NOMO-1 (cell line): ENCODE results near the gene HIVEP3.

Source experiments
- DNase-seq, 2 experiments: peaks; one replicate each; lab custom pipeline; 2025; ENCODE audit not compliant: unreplicated experiment in 2 of 2; lab: John Stamatoyannopoulos, UW

Gene HIVEP3

GRCh38 chr1:41622859-41623732 is 295.6 kb downstream of the HIVEP3 start:
- DNase-seq, result no peak

DNA sequence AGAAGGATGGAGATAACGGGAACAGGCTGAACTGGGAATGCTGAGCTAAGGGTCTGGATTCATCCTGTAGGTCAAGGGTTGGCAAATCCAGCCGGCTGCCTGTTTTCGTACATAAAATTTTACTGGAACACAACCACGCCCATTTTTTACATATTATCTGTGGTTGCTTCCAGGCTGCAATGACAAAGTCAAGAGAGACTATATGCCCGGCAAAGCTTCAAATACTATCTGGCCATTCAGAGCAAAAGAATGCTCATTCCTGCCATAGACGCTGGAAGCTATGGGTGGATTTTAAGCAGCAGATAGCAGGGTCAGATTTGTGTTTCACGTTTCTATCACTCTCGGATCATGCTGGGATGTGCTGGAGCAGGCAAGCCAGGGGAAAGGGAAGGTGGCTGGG is 296.3 kb downstream of the HIVEP3 start:
- DNase-seq, result no peak

- no peak for DNase-seq
These were observed 296.9 kb downstream of the HIVEP3 start for GRCh38 chr1:41621791-41622190.

- no peak for DNase-seq
These were observed 297.5 kb downstream of the HIVEP3 start for GRCh38 chr1:41621256-41621655.

GRCh38 chr1:41620365-41621169 is 298.2 kb downstream of the HIVEP3 start:
- DNase-seq, result no peak

- no peak for DNase-seq
These were observed 299.0 kb downstream of the HIVEP3 start for GRCh38 chr1:41619511-41620364.

- no peak for DNase-seq
These were observed 299.9 kb downstream of the HIVEP3 start for GRCh38 chr1:41618871-41619270.

DNA sequence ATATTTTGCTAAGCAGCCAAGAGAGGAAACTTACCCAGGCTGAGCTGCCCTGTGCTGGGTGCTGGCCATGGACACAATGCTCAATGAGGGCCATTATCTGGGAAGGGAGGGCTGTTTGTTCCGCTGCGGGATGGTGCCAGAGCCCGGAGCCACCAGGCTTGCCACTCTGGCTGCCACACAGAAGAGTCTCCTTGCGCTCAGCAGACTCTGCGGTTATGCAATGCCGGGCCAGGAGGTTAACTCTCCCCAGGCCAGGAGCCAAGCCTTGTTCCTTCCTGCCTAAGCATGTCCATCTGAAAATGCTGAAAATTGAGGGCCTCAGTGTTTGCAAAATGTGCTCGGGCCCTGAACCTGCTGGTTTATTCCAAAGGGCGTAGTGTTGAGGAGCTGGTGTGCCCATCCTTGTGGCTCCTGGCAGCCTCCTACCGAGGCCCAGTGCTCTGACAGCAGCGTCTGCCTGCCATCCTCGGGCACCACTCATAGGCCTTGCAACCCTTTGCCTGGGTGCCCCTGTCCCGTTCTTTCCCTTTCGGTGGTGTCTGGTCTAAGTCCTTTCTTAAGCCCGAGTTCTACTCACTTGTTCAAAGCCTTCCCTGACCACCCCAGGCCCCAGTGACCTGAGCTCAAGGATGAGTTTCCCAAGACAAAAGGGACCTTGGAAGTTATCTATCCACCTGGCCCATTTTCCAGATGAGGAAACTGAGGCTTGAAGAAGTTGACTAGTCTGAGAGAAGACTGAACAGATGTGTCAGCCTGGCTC is 300.5 kb downstream of the HIVEP3 start:
- no peak for DNase-seq

DNA sequence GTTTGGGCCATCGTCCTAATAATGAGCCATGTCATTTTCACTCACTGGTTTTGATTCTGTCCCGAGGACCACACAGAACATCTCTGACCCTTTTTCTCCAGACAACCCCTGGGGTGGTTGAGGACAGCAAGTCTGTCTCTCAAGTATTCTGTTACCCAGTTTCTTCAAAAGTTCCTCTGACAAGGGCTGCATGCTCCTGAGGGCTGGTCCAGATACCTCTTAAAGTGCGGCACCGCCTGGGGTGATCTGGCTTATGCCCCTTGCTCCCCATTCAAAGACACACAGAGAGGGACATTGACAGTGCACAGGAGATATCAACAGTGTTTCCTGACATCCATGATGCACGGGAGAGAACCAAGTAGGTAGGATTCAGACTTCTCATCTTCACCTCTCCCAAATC is 301.4 kb downstream of the HIVEP3 start:
- DNase-seq, result no peak

DNA sequence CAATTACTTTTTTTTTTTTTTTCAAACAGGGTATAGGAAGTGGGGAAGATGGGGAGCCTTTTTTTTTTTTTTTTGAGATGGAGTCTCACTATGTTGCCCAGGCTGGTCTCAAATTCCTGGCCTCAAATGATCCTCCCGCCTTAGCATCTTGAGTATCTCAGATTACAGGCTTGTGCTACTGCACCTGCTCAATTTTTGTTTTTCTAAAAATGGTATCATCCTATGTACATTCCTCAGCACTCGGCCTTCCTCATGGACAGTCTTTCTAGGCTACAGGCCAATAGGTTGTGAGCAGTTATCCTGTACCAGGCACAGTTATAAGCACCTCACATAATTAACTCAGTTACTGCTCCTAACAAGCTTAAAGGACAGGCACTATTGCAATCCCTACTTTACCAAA is 302.2 kb downstream of the HIVEP3 start:
- no peak for DNase-seq

DNA sequence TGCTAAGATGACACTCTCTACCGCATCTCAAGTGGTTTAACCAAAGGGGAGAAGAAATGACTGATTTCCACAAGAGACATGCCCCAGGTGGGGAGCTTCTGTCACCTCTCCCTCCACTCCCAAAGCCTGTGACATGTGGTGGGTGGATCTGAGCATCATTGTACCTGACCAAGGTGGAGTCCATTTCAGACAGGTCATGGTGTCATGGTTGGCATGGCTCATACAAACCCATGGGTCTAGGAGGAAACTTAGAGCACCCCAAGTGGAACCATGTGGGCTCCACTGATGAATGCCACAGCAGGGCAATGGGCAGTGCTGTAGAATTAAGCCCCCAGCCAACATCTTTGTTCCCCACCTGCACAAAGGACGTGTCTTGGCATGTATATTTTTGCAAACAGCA is 302.7 kb downstream of the HIVEP3 start:
- no peak for DNase-seq

GRCh38 chr1:41615316-41615715 is 303.4 kb downstream of the HIVEP3 start:
- no peak for DNase-seq

- no peak for DNase-seq
These were observed 303.9 kb downstream of the HIVEP3 start for GRCh38 chr1:41614818-41615217.

DNA sequence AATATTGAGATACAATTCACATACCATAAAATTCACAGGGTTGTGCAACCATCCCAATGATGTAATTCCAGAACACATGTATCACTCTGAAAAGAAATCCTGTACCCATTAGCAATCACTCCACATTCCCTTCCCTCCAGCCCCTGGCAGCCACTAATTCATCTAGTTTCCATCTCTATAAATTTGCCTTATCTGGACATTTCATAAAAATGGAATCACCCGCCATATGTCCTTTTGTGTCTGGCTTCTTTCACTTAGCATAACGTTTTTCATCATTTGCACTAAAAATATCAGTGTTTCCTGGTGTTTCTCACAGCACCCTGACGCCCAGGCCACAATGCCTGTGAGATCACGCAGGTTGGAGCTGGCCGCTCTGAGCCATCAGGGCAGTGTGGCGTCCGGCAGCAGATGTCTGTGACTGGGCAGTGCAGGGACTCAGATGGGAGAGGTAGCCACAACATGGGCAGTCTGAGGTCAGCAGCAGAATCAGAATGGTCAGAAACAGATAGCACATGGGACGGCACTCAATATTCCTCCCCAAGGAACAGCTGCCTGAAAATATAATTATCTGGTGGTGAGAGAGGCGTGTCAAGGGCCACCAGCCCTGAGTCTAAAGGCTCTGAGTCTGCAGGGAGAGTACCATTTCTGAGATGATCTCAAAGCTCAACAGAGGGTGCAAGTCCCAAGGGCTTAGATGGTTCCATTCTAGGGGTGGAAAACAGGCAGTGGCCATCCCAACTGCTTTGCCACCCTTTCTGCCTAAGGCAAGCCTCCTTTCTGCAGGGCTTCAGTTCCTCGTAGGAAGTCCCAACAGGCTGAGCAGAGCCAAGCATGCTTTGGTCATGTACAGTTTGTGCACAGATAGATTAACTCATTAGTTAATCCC is 304.8 kb downstream of the HIVEP3 start:
- DNase-seq, result no peak

DNA sequence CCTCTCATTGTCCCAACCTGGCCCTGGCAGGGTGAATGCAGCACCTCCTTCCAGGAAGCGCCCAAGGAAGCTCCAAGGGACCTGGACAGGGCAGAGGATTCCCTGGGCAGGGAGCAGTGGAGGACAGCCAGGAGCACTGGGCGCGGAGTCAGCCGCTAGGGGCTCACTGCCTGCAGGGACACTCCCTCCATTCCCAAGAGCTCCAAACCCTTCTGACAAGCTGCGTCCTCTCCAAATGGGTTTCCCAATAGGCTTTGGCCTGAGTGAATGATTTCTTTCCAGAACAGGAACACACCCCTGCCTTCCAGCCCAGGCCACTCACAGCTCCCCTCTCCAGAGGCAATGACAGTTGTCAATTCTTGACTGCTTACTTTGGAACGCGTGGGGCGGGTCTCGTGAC is 305.8 kb downstream of the HIVEP3 start:
- no peak for DNase-seq

GRCh38 chr1:41611932-41612450 is 306.7 kb downstream of the HIVEP3 start:
- no peak for DNase-seq

DNA sequence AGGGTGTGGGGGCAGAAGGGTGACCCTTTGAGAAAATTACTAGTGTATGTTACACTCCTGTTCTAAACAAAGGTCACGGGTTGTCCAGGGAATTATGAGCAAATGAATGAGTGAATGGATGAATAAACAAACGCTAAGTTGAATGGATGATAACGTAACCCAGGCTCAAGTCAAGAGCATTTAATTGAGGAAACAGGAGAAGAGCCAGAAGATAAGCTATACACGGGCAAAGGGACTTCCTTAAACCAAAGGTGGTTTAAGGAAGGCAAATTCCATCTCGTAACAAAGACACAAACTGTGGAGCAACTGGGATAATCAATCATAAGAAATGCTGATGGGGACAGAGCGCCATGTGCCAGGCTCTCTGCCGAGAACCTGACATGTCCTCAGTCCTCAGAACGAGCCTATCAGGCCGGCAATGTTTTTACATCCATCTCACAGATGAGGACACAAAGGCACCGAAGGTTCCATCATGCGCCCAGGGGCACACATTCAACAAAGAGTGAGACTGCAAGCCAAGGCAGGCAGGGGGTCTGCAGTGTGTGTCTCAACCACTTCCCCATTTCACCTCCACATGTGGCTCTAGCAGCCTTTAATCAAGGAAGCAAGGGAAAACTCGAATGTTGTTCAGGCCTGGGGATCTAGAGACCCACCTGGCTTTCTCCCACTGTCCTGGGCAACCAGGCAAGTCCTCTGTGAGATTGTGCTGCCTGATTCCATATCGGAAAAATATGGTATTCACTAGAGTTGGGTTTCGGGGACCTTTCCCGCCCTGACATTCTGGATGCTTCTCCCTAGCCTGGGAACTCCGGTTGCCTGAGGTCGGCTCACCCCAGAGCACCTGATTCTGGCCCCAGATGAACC is 307.4 kb downstream of the HIVEP3 start:
- no peak for DNase-seq

DNA sequence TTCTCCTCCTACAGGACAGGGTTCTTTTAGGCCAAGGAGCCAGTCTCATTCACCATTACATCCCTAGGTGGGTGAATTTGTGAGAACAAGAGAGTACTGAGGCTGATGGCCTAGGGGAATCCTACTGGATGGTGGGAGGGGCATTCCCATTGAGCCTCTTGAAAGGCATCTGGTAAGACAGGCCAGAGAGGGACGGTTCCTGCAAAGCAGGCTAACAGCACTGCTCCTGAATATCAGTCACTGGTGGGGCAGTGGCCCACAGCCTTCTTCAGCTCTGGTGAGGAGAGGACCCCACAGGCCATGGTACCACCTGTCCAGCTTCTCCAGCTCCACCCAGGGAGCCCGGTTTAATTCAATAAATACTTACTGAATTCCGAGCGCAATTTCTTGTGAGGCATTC is 308.4 kb downstream of the HIVEP3 start:
- DNase-seq, result no peak
